CD1c-positive myeloid dendritic cell (primary cell): ENCODE results near the gene ALOX12.
"Not testable (repeated sequence)": the region's sequence is repeated elsewhere in the genome, so short reads cannot be mapped to it uniquely, and the experiment has no call there.

Experiments
- DNase-seq: peaks from one replicate; pipeline ENCODE4 v3.0.0-alpha.2; 2016; ENCODE audit errors: extremely low spot score

The ALOX12 gene

GRCh38 chr17:7045492-7046126 is 49.8 kb downstream of the ALOX12 start:
- DNase-seq, result peak; percentile 88

GRCh38 chr17:7046127-7046724 is 50.4 kb downstream of the ALOX12 start:
- no peak for DNase-seq

GRCh38 chr17:7046725-7047397 is 51.0 kb downstream of the ALOX12 start:
- DNase-seq, result peak; percentile 60

- DNase-seq, result no peak
Measured at GRCh38 chr17:7047566-7047965, 51.7 kb downstream of the ALOX12 start.

- no peak for DNase-seq
Measured at GRCh38 chr17:7048968-7049367, 53.1 kb downstream of the ALOX12 start.

GRCh38 chr17:7050583-7050982 is 54.7 kb downstream of the ALOX12 start:
- not testable (repeated sequence) for DNase-seq

GRCh38 chr17:7056386-7056785 is 60.5 kb downstream of the ALOX12 start:
- DNase-seq, result no peak

GRCh38 chr17:7058831-7059447 is 63.1 kb downstream of the ALOX12 start:
- no peak for DNase-seq
